ENCODE results near the gene SHANK3.

The SHANK3 gene

GRCh38 chr22:50701076-50701419 is 28.4 kb downstream of the SHANK3 start:
- Histone ChIP-seq H3K36me3 (no peaks in the 10 kb centered on the region), H3K27me3 (peaks cover 0 to 82% of the 10 kb centered on the region in 2 donors), H3K27ac (no peak overlapping the region), H3K4me1 (peaks cover 0 to 21% (median 6%) of the 10 kb centered on the region in 4 donors), H3K9me3 (no peaks in the 10 kb centered on the region), H3K4me3 (no peak overlapping the region)
- intact Hi-C loops (cut with DNase I; ENCODE audit: low total_unique reads): no loop called here
- no peak for TF ChIP-seq CTCF (IDR thresholded peaks at IDR 0.05)
- DNase-seq: no peak

GRCh38 chr22:50701428-50702154 is 29.0 kb downstream of the SHANK3 start:
- H3K4me1 ChIP-seq: peaks cover 0 to 15% (median 6%) of the 10 kb centered on the region in 4 donors
- H3K27me3 ChIP-seq: peaks cover 0 to 79% of the 10 kb centered on the region in 2 donors
- no peak for TF ChIP-seq CTCF (IDR thresholded peaks at IDR 0.05)
- DNase-seq: no peak
- H3K4me3 ChIP-seq: no peak overlapping the region
- H3K36me3 ChIP-seq: no peaks in the 10 kb centered on the region
- no peaks in the 10 kb centered on the region for H3K9me3 ChIP-seq
- H3K27ac ChIP-seq: no peak overlapping the region
- intact Hi-C loops (cut with DNase I; ENCODE audit: low total_unique reads): no loop called here

GRCh38 chr22:50702261-50702671 is 29.6 kb downstream of the SHANK3 start:
- TF ChIP-seq CTCF (IDR thresholded peaks at IDR 0.05): no peak
- no peak for DNase-seq
- H3K36me3 ChIP-seq: no peaks in the 10 kb centered on the region
- peaks cover 0 to 73% of the 10 kb centered on the region in 2 donors for H3K27me3 ChIP-seq
- intact Hi-C loops (cut with DNase I; ENCODE audit: low total_unique reads): no loop called here
- no peaks in the 10 kb centered on the region for H3K9me3 ChIP-seq
- peaks cover 0 to 8% (median 6%) of the 10 kb centered on the region in 4 donors for H3K4me1 ChIP-seq
- H3K4me3 ChIP-seq: no peak overlapping the region
- H3K27ac ChIP-seq: no peak overlapping the region

DNA sequence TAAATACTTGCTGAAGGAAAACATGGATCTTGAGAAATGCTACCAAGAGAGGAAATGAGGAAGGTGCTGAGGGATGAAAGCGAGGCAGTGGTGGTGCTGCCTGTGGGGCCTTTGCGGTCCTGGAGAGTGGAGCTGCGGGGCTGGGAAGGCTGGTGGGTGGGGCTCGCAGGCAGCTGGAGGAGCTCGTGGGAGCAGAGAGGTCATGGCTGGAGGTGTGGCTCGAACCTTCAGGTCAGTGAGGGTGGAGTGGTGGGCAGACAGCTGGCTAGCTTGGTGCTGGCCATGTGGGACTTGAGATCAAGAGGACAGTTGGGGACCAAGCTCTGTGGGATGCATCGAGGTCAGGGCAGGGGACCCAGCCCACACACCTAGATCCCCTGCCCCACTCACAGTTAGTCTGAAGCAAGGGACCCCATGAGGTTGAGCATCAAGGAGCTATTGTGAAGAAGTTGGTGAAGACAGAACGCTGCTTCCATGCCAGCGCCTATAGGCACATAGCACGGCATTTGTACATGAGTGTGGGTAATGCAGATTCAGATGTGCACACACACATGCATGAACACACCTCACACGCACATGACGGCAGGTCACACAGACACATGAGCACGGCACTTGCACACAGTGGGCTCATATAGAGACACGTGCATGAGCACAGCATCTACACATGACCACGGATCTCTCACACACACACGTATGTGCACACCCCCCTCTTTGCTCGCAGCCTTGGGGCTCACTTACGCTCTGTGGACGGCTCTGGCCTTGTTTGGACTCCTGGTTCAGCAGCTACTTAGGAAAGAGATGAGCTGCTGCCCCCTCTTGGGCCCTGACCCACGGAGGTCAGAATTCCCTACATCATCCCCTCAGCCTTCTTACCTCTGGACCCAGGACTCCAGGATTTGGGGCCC is 30.4 kb downstream of the SHANK3 start:
- intact Hi-C loops (cut with DNase I; ENCODE audit: low total_unique reads): no loop called here
- Histone ChIP-seq H3K9me3 (no peaks in the 10 kb centered on the region), H3K27ac (no peak overlapping the region), H3K36me3 (no peaks in the 10 kb centered on the region), H3K4me1 (peaks cover 0 to 4% (median 1%) of the 10 kb centered on the region in 4 donors), H3K4me3 (no peak overlapping the region), H3K27me3 (peaks cover 0 to 72% of the 10 kb centered on the region in 2 donors)
- TF ChIP-seq CTCF (IDR thresholded peaks at IDR 0.05): no peak
- DNase-seq: no peak

- no peaks in the 10 kb centered on the region for H3K9me3 ChIP-seq
- DNase-seq: no peak
- H3K27me3 ChIP-seq: peaks cover 0 to 64% of the 10 kb centered on the region in 2 donors
- H3K36me3 ChIP-seq: no peaks in the 10 kb centered on the region
- no peak overlapping the region for H3K4me3 ChIP-seq
- intact Hi-C loops (cut with DNase I; ENCODE audit: low total_unique reads): no loop called here
- H3K4me1 ChIP-seq: no peaks in the 10 kb centered on the region
- TF ChIP-seq CTCF (IDR thresholded peaks at IDR 0.05): no peak
- no peak overlapping the region for H3K27ac ChIP-seq
These were observed 31.3 kb downstream of the SHANK3 start for GRCh38 chr22:50703726-50704509.

All from tibial artery (tissue), 4 donors.